ENCODE data around the gene GPATCH1.
"Not testable (repeated sequence)": the region's sequence is repeated elsewhere in the genome, so short reads cannot be mapped to it uniquely, and the experiment has no call there.

Gene GPATCH1

GRCh38 chr19:33040994-33041827 is 39.8 kb upstream of the GPATCH1 start (continued):
- TF ChIP-seq ZNF488 (tag by site-specific recombination; IDR thresholded peaks at IDR 0.05) (no peak), ZEB2 (tag by site-specific recombination; IDR thresholded peaks at IDR 0.05) (peak; percentile 80), HIC1 (tag by site-specific recombination; IDR thresholded peaks at IDR 0.05) (peak; percentile 74; the same call in 1 of the 2 replicates), ZNF335 (tag by site-specific recombination; conservative IDR thresholded peaks at IDR 0.05) (peak; percentile 100)

- peaks cover 10 to 64% of the 10 kb centered on the region in 2 experiments for H3K36me3 ChIP-seq (ENCODE audit: control insufficient read depth in 2 of 2, insufficient read depth in 1 of 2, low read length in 2 of 2)
- TF ChIP-seq ZNF335 (tag by site-specific recombination; conservative IDR thresholded peaks at IDR 0.05) (peak; percentile 30; the same call in 1 of the 2 replicates), SCRT1 (tag by site-specific recombination; IDR thresholded peaks at IDR 0.05; ENCODE audit: borderline replicate concordance) (peak; percentile 48; the same call in 1 of the 2 replicates)
- not testable (repeated sequence) for H3K9me3 ChIP-seq (ENCODE audit: control insufficient read depth, insufficient read depth, low read depth, low read length); H3K4me3 ChIP-seq (ENCODE audit: low read depth, low read length)
- peaks cover 16% of the 10 kb centered on the region for H3K4me1 ChIP-seq (ENCODE audit: control insufficient read depth, insufficient read depth, low read length)
- peak overlapping the region; percentile 96 for H3K27ac ChIP-seq (ENCODE audit: extremely low read depth, low read depth, low read length)
- ChIA-PET CTCF (interaction anchor here (0.6 to 1.3 kb wide), 3 partner anchors 10 to 22 kb away, joined by 3 to 5 read pairs (median 4); no protein-coding TSS in a partner anchor), POLR2A (interaction anchor here (0.6 to 1.5 kb wide), 6 partner anchors 8 to 135 kb away, joined by 3 to 8 read pairs (median 4); partner anchors contain the start of genes CEP89 and FAAP24)
Observed at GRCh38 chr19:33041828-33042160, 39.2 kb upstream of the GPATCH1 start.

- Histone ChIP-seq H3K4me3 (ENCODE audit: low read depth, low read length) (no peak overlapping the region), H3K4me1 (ENCODE audit: control insufficient read depth, insufficient read depth, low read length) (peaks cover 37% of the 10 kb centered on the region), H3K27ac (ENCODE audit: extremely low read depth, low read depth, low read length) (no peak overlapping the region), H3K36me3 (ENCODE audit: control insufficient read depth in 2 of 2, insufficient read depth in 1 of 2, low read length in 2 of 2) (peaks cover 1 to 50% of the 10 kb centered on the region in 2 experiments), H3K9me3 (ENCODE audit: control insufficient read depth, insufficient read depth, low read depth, low read length) (no peaks in the 10 kb centered on the region)
- POLR2A ChIA-PET: interaction anchor here (0.6 to 4.6 kb wide), 11 partner anchors 8 to 129 kb away, joined by 3 to 26 read pairs (median 4); partner anchors contain the start of genes CEP89 and FAAP24
- CTCF ChIA-PET: interaction anchor here (0.6 to 2.3 kb wide), 6 partner anchors 9 to 79 kb away, joined by 3 to 13 read pairs (median 8); no protein-coding TSS in a partner anchor
- TF ChIP-seq ZNF639 (tag by site-specific recombination; IDR thresholded peaks at IDR 0.05): no peak
- no peak for TF ChIP-seq ZNF335 (tag by site-specific recombination; conservative IDR thresholded peaks at IDR 0.05)
- TF ChIP-seq ZNF292 (tag by site-specific recombination; IDR thresholded peaks at IDR 0.05; ENCODE audit: borderline replicate concordance, low read depth): no peak
- peak; percentile 65 for TF ChIP-seq ZFHX2 (tag by site-specific recombination; conservative IDR thresholded peaks at IDR 0.05)
- TF ChIP-seq ZNF223 (tag by site-specific recombination; IDR thresholded peaks at IDR 0.05): no peak
- TF ChIP-seq ZNF248 (tag by site-specific recombination; IDR thresholded peaks at IDR 0.05): no peak
- no peak for TF ChIP-seq ZSCAN30 (tag by site-specific recombination; IDR thresholded peaks at IDR 0.05)
- no peak for TF ChIP-seq ZNF37A (tag by site-specific recombination; IDR thresholded peaks at IDR 0.05)
- peak; percentile 12; the same call in 1 of the 2 replicates for TF ChIP-seq ZXDB (tag by site-specific recombination; IDR thresholded peaks at IDR 0.05)
- TF ChIP-seq TCF7L2 (IDR thresholded peaks at IDR 0.05; ENCODE audit: borderline replicate concordance, low read depth, low read length): no peak
- no peak for TF ChIP-seq ZNF777 (tag by site-specific recombination; IDR thresholded peaks at IDR 0.05; ENCODE audit: borderline replicate concordance)
- TF ChIP-seq TSHZ1 (tag by site-specific recombination; IDR thresholded peaks at IDR 0.05; ENCODE audit: borderline replicate concordance): no peak
- TF ChIP-seq ZNF341 (tag by site-specific recombination; IDR thresholded peaks at IDR 0.05; ENCODE audit: low read depth): no peak
- no peak for TF ChIP-seq ZNF10 (tag by site-specific recombination; IDR thresholded peaks at IDR 0.05)
- TF ChIP-seq ZNF600 (tag by site-specific recombination; IDR thresholded peaks at IDR 0.05): no peak
- no peak for TF ChIP-seq ZNF112 (tag by site-specific recombination; IDR thresholded peaks at IDR 0.05)
- TF ChIP-seq ZFP41 (tag by site-specific recombination; IDR thresholded peaks at IDR 0.05; ENCODE audit: borderline replicate concordance): no peak
- TF ChIP-seq ZNF626 (tag by site-specific recombination; IDR thresholded peaks at IDR 0.05): no peak
Observed at GRCh38 chr19:33047422-33047821, 33.6 kb upstream of the GPATCH1 start.
